Breast epithelium (tissue), 4 donors: ENCODE results near the gene NUDT12. TPM values are rescaled to one million over a fixed set of nuclear protein-coding genes. Genes with fewer than 3 reads are reported as not detected.

ENCODE experiments used
- DNase-seq, 2 donors: peaks; one replicate each; pipeline ENCODE4 v3.0.0-alpha.2; 2019; ENCODE audit warnings: low spot score in 2 of 2
- H3K27ac ChIP-seq, 2 donors: fragments of 200-600 bp; sonication (generic) in 1 of 2; one replicate each; pipeline ENCODE4 v1.5.1; 2016 to 2019; ENCODE audit warnings: mild to moderate bottlenecking in 1 of 2
- H3K27me3 ChIP-seq, 2 donors: fragments of 200-600 bp; sonication (generic) in 1 of 2; one replicate each; pipeline versions ENCODE4 v1.5.1 to v1.6.0; 2017 to 2019; ENCODE audit warnings: control low read depth in 1 of 2, mild to moderate bottlenecking in 1 of 2
- H3K36me3 ChIP-seq: fragments of 200-600 bp; one replicate; pipeline ENCODE4 v1.5.1; 2019
- H3K4me1 ChIP-seq, 2 donors: fragments of 200-600 bp; sonication (generic); one replicate each; pipeline ENCODE4 v1.5.1; 2016 to 2019; ENCODE audit warnings: control low read depth in 1 of 2
- H3K4me3 ChIP-seq, 3 donors: fragments of 200-600 bp; sonication (generic); 1 replicate in 2 of 3; 2 replicates in 1 of 3; pipeline ENCODE4 v1.5.1; 2016 to 2019; ENCODE audit warnings: mild to moderate bottlenecking in 3 of 3, moderate library complexity in 2 of 3
- H3K9me3 ChIP-seq, 2 donors: fragments of 200-600 bp; sonication (generic) in 1 of 2; one replicate each; pipeline ENCODE4 v1.5.1; 2016 to 2019; ENCODE audit warnings: control low read depth in 1 of 2
- POLR2A ChIP-seq: fragments of 450-650 bp; IDR thresholded peaks from one replicate; pipeline ENCODE4 v1.6.1; 2016; ENCODE audit warnings: antibody characterized with exemption, mild to moderate bottlenecking, moderate library complexity
- POLR2AphosphoS5 ChIP-seq, 3 donors: sonication (generic); formaldehyde crosslinking; IDR thresholded peaks; one replicate each; pipeline ENCODE4 v1.6.1; 2017; ENCODE audit warnings: antibody characterized with exemption in 3 of 3
- intact Hi-C: fragments of 100-400 bp; cut with DNase I; formaldehyde crosslinking; loops from one replicate; pipeline ENCODE4 v1.15.1; 2023; ENCODE audit warnings: low total_unique reads
- total RNA-seq, 3 donors: library from RNA; depleted of rRNA; stranded (reverse); fragments of >200 nt; gene quantifications; one replicate each; pipeline ENCODE4 v1.1.0, GENCODE V29; 2016
- TF ChIP-seq, protein P1 (sequence below), 3 donors: fragments of 450-650 bp; IDR thresholded peaks; one replicate each; pipeline ENCODE4 v1.5.1; 2016 to 2017; ENCODE audit warnings: antibody characterized with exemption in 3 of 3, mild to moderate bottlenecking in 3 of 3, moderate library complexity in 3 of 3

The NUDT12 gene
- total RNA-seq, 3 donors from 2014 or later = 11.8 to 31.0 (median 12.8) TPM

DNA sequence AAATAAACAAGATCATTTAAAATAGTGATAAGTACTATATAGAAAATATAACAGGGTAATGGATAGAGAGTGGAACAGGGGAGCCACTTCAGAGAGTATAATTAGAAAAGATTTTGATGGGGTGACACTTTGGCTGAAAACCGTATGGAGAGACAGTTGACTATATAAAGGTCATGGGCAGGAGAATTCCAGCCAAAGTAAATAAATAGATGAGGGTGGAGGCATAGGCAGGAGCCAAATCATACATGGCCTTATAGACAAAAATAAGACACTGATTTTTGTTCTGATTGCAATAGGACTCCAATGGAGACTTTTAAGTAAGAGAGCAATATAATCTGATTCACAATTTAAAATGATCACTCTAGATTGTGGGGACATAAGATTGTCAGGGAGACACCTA is 37.5 kb upstream of the NUDT12 start:
- Histone ChIP-seq H3K9me3 (no peaks in the 10 kb centered on the region), H3K4me3 (no peak overlapping the region), H3K27me3 (no peaks in the 10 kb centered on the region), H3K4me1 (no peaks in the 10 kb centered on the region), H3K36me3 (no peaks in the 10 kb centered on the region), H3K27ac (no peak overlapping the region)
- no peak for TF ChIP-seq POLR2A
- TF ChIP-seq POLR2AphosphoS5 (IDR thresholded peaks at IDR 0.05) = no peak
- TF ChIP-seq, protein P1, sequence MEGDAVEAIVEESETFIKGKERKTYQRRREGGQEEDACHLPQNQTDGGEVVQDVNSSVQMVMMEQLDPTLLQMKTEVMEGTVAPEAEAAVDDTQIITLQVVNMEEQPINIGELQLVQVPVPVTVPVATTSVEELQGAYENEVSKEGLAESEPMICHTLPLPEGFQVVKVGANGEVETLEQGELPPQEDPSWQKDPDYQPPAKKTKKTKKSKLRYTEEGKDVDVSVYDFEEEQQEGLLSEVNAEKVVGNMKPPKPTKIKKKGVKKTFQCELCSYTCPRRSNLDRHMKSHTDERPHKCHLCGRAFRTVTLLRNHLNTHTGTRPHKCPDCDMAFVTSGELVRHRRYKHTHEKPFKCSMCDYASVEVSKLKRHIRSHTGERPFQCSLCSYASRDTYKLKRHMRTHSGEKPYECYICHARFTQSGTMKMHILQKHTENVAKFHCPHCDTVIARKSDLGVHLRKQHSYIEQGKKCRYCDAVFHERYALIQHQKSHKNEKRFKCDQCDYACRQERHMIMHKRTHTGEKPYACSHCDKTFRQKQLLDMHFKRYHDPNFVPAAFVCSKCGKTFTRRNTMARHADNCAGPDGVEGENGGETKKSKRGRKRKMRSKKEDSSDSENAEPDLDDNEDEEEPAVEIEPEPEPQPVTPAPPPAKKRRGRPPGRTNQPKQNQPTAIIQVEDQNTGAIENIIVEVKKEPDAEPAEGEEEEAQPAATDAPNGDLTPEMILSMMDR (IDR thresholded peaks at IDR 0.05) = no peak
- intact Hi-C loops = no loop called here
- DNase-seq = no peak

- no peak overlapping the region for H3K27ac ChIP-seq
- no peak for DNase-seq
- H3K27me3 ChIP-seq = no peaks in the 10 kb centered on the region
- H3K9me3 ChIP-seq = no peaks in the 10 kb centered on the region
- TF ChIP-seq POLR2A (no peak), POLR2AphosphoS5 (IDR thresholded peaks at IDR 0.05) (no peak)
- TF ChIP-seq, protein P1 (IDR thresholded peaks at IDR 0.05) = no peak
- H3K36me3 ChIP-seq = no peaks in the 10 kb centered on the region
- intact Hi-C loops = no loop called here
- no peaks in the 10 kb centered on the region for H3K4me1 ChIP-seq
- H3K4me3 ChIP-seq = no peak overlapping the region
Observed at GRCh38 chr5:103598997-103599566, 36.5 kb upstream of the NUDT12 start.

DNA sequence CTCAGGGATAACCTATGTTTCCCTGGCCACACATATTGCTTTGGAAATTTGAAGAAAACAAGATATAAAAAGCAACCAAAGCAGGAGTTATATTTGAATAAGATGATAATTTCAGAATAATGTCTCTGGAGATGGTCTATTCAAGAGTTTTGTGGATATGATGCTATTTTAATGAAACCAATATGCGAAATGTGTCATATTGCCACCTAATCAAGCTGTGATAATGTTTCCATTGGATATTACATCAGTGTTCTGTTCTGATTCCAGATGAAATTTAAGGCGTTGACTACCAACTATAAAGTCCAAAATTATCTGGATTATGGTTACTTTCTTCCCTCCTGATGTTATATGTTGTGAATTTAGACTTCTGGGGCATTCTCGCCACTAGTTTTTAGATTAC is 27.6 kb upstream of the NUDT12 start:
- no peak overlapping the region for H3K27ac ChIP-seq
- no peak for DNase-seq
- H3K9me3 ChIP-seq = no peaks in the 10 kb centered on the region
- no peak overlapping the region for H3K4me3 ChIP-seq
- H3K27me3 ChIP-seq = no peaks in the 10 kb centered on the region
- no peaks in the 10 kb centered on the region for H3K4me1 ChIP-seq
- intact Hi-C loops = no loop called here
- H3K36me3 ChIP-seq = no peaks in the 10 kb centered on the region
- TF ChIP-seq, protein P1 (IDR thresholded peaks at IDR 0.05) = no peak
- TF ChIP-seq POLR2AphosphoS5 (IDR thresholded peaks at IDR 0.05) (no peak), POLR2A (no peak)

DNA sequence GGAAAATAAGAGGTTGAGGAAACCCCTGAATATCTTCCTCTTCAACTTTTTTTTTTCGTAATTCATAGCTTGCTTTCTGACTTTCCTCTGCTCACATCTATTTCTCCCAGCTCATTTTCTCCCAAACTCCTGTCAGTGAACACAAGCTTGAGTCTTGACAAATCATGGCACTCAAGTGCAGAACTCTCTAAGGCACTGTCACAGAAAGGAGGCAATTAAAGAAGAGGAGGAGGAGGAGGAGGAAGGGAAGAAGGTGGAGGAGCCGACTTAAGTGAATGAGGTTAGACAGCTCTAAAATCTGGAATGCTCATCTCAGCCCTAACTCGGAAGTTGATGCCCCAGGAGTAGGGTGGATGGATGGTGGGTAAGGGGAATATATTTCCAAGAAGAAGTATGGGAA is 27.2 kb upstream of the NUDT12 start:
- TF ChIP-seq POLR2A = no peak
- TF ChIP-seq, protein P1 (IDR thresholded peaks at IDR 0.05) = no peak
- no peak for TF ChIP-seq POLR2AphosphoS5 (IDR thresholded peaks at IDR 0.05)
- DNase-seq = no peak
- Histone ChIP-seq H3K9me3 (no peaks in the 10 kb centered on the region), H3K27ac (no peak overlapping the region), H3K36me3 (no peaks in the 10 kb centered on the region), H3K4me1 (no peaks in the 10 kb centered on the region), H3K4me3 (no peak overlapping the region), H3K27me3 (no peaks in the 10 kb centered on the region)
- intact Hi-C loops = no loop called here

DNA sequence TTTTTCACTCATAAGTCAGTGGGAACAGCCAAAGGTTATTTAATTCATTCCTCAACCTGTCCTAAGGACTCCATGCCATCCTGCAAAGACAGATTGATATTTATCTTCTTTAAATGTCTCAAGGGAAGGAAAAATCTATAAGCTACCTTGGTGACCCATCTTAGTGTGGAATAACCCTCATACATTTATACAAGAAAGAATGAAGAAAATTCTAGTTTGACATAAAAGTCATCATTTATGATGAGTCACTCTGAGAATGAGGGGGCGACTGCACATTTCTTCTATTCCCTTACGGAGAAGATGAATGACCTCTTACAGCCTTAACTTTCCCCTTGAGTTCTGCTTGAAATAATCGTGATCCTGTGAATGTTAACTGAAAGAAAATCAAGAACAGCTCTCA is 26.8 kb upstream of the NUDT12 start:
- Histone ChIP-seq H3K36me3 (no peaks in the 10 kb centered on the region), H3K4me1 (no peaks in the 10 kb centered on the region), H3K4me3 (no peak overlapping the region), H3K27ac (no peak overlapping the region), H3K9me3 (no peaks in the 10 kb centered on the region), H3K27me3 (no peaks in the 10 kb centered on the region)
- TF ChIP-seq POLR2A = no peak
- TF ChIP-seq, protein P1 (IDR thresholded peaks at IDR 0.05) = no peak
- no peak for TF ChIP-seq POLR2AphosphoS5 (IDR thresholded peaks at IDR 0.05)
- DNase-seq = no peak
- intact Hi-C loops = no loop called here
